ENCODE measurements around the gene DEPDC5.

DNA sequence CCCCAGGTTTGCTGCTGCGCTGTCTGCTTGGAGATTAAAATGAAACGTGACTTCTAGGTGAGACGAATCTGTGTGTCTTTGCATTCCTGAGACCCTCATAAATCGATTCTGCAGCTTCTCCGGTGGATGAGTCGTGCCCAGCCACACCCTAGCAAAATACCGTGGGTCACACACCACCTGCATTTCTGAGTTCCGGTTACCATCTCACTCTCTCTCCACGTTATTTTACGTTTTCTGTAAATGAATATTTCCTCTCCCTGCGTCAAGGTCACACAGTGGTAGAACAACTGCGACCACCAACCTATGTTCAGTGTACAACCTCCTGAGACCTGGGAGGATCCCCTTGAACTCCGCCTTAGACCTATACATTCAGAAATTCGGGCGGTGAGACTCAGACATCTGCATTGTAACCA lies 191.6 kb downstream of the DEPDC5 start:
- TF ChIP-seq CTCF (IDR thresholded peaks at IDR 0.05) = no peak
- TF ChIP-seq POLR2AphosphoS5 (IDR thresholded peaks at IDR 0.05) = no peak

Measured in transverse colon (tissue), 4 donors.